Activated CD8-positive, alpha-beta memory T cell treated with anti-CD3 and anti-CD28 coated beads, Interleukin-2, amount 10 ng/mL, durations not matched to agents 7 days and 5 days (primary cell): ENCODE results near the gene SCP2. TPM values are rescaled to one million over a fixed set of nuclear protein-coding genes. Genes with fewer than 3 reads are reported as not detected.
"Not testable (repeated sequence)": the region's sequence is repeated elsewhere in the genome, so short reads cannot be mapped to it uniquely, and the experiment has no call there.

Experiments
- ATAC-seq: fragments of 150-1000 bp; cut with Tn5 transposase; one replicate; pipeline ENCODE4 v1.10.0; 2021; ENCODE audit warnings: moderate library complexity
- CTCF ChIA-PET: fragments of 350-600 bp; sonication (Branson Sonifier 250); formaldehyde crosslinking; loops from one replicate; lab custom pipeline; 2021; ENCODE audit warnings: antibody characterized with exemption; lab: Charles Lee
- DNase-seq: peaks from one replicate; pipeline ENCODE4 v3.0.0-alpha.2; 2020
- H3K27ac Mint-ChIP-seq: one replicate; pipeline ENCODE4 v1.8.0; 2021; ENCODE audit warnings: mild to moderate bottlenecking, mixed read lengths
- H3K27me3 Mint-ChIP-seq: one replicate; pipeline ENCODE4 v1.8.0; 2021; ENCODE audit warnings: mixed read lengths
- H3K36me3 Mint-ChIP-seq: one replicate; pipeline ENCODE4 v1.8.0; 2021; ENCODE audit warnings: mild to moderate bottlenecking, mixed read lengths
- H3K4me1 Mint-ChIP-seq: one replicate; pipeline ENCODE4 v1.8.0; 2021; ENCODE audit warnings: mixed read lengths
- H3K4me3 Mint-ChIP-seq: one replicate; pipeline ENCODE4 v1.8.0; 2021; ENCODE audit warnings: mild to moderate bottlenecking, moderate library complexity, mixed read lengths
- H3K9me3 Mint-ChIP-seq: one replicate; pipeline ENCODE4 v1.8.0; 2022; ENCODE audit warnings: low read depth, mixed read lengths
- total RNA-seq, 2 experiments: library from RNA; stranded (reverse); gene quantifications; one replicate each; pipeline ENCODE4 v1.2.3, GENCODE V29; 2021

SCP2 gene
- total RNA-seq, 2 experiments from 2014 or later, result 72.1 to 72.8 TPM

DNA sequence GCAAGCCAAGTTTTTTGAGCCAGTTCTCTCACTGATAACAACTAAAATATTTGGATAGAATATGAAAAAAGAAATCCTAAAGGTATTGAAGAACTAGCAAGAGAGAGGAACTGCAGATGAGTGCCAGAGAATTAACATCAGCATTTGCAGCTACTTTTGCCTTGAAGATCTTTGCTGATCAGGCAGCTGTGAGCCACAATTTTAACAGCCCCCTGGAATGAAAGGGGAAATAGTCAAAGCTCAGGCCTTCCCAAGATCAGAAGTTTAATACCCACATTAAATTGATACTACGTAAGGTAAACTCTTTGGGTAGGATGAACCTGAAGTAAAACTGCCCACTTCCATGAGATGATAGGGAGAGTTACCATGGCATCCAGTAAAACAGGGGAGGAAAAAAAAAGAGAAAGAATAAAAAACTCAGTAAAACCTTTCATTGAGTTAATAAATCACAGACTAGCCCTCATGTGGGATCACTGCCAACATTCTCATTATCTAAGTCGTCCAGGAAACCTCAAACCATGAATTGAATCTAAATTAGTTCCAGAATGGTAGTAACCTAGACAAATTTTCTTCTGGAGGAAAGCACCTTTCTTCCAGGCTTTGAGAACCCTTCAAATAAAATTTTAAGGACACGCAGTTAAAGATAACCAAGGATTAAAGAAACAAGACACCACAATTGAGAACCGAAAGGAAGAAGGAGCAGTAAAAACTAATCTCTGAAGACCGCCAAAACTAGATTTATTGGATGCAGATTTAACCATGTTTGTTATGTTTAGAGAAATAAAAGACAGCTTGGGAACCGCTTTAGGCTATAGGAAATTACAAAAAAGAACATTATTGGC lies 28.3 kb downstream of the SCP2 start:
- H3K9me3 Mint-ChIP-seq, result no peaks in the 10 kb centered on the region
- DNase-seq (no peak), ATAC-seq (no peak)
- no peaks in the 10 kb centered on the region for H3K4me1 Mint-ChIP-seq
- CTCF ChIA-PET, result no interaction called here
- H3K36me3 Mint-ChIP-seq, result peaks cover 7% of the 10 kb centered on the region
- H3K27me3 Mint-ChIP-seq, result no peaks in the 10 kb centered on the region
- no peak overlapping the region for H3K4me3 Mint-ChIP-seq
- no peak overlapping the region for H3K27ac Mint-ChIP-seq

DNA sequence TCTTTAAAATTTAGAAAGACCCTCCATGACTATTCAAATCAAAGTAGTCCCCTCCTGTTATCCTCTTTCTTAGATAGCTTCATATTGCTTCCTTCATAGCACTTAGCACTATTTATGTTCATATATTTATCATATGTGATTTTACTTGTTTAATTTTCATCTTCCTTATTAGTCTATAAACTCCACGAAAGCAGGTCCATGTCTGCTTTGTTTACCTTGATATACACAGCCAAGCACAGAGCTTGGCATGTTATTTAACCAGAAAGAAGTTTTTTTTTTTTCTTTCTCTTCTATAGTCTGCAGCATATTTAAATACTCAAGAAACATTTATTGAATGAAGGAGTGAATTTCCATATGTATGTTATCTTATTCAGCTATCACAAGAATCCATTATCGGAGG lies 36.0 kb downstream of the SCP2 start:
- H3K4me3 Mint-ChIP-seq, result no peak overlapping the region
- DNase-seq, result no peak
- peaks cover 4% of the 10 kb centered on the region for H3K36me3 Mint-ChIP-seq
- no peak for ATAC-seq
- CTCF ChIA-PET, result no interaction called here
- no peak overlapping the region for H3K27ac Mint-ChIP-seq
- no peaks in the 10 kb centered on the region for H3K9me3 Mint-ChIP-seq
- no peaks in the 10 kb centered on the region for H3K27me3 Mint-ChIP-seq
- no peaks in the 10 kb centered on the region for H3K4me1 Mint-ChIP-seq

DNA sequence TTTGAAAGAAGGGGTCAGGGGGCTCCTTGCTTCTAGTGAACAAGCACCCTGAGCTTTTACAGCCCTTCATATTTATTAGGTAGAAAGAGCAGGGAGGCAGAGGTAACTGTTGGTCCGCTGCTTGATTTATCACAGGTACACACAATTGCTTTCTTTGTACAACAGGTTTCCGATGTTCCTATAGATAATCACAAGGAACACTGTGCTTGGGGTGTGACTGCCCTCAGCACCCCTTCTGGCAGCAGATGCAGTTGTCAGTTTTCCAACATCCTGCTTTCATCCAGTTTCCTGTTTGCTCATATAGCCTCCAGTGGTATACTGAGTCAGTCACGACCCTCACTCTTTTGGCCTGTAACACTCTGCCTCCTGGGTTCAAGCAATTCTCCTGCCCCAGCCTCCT lies 40.6 kb downstream of the SCP2 start:
- ATAC-seq, result no peak
- Mint-ChIP-seq H3K9me3 (no peaks in the 10 kb centered on the region), H3K4me1 (no peaks in the 10 kb centered on the region), H3K27me3 (no peaks in the 10 kb centered on the region), H3K4me3 (no peak overlapping the region), H3K36me3 (peaks cover 2% of the 10 kb centered on the region), H3K27ac (no peak overlapping the region)
- no peak for DNase-seq
- CTCF ChIA-PET, result no interaction called here

DNA sequence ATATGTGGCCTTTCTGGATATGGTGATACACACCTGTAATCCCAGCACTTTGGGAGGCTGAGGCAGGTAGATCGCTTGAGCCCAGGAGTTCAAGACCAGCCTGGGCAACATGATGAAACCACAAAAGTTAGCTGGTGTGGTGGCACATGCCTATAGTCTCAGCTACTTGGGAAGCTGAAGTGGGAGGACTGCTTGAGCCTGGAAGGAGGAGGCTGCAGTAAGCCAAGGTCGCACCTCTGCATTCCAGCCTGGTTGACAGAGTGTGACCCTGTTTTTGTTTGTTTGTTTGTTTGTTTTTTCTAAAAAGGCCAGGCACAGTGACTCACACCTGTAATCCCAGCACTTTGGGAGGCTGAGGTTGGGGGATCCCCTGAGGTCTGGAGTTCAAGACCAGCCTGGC lies 42.2 kb downstream of the SCP2 start:
- H3K4me1 Mint-ChIP-seq, CTCF ChIA-PET, H3K27ac Mint-ChIP-seq, H3K36me3 Mint-ChIP-seq, H3K9me3 Mint-ChIP-seq, H3K4me3 Mint-ChIP-seq, H3K27me3 Mint-ChIP-seq, ATAC-seq, DNase-seq: not testable (repeated sequence)

DNA sequence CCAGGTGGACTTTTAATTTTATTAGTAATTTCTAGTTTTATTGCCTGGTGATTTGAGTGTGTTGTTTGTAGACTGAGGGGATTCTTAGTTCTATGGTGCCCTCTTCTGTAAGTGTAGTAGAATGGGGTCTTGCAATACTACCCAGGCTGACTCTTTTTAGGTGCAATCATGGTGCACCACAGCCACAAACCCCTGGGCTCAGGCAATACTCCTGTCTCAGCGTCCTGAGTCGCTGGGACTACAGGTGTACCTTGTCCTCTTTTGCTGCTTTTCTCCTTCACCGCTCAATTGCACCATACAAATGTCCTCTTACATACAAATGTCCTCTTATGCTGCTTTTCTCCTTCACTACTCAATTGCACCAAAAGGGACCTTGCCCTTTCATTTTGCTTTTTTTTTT lies 43.1 kb downstream of the SCP2 start:
- no peak overlapping the region for H3K27ac Mint-ChIP-seq
- ATAC-seq (no peak), DNase-seq (no peak)
- H3K4me1 Mint-ChIP-seq, result no peaks in the 10 kb centered on the region
- H3K4me3 Mint-ChIP-seq, result no peak overlapping the region
- no peaks in the 10 kb centered on the region for H3K9me3 Mint-ChIP-seq
- H3K36me3 Mint-ChIP-seq, result peaks cover under 1% of the 10 kb centered on the region
- CTCF ChIA-PET, result no interaction called here
- H3K27me3 Mint-ChIP-seq, result no peaks in the 10 kb centered on the region

DNA sequence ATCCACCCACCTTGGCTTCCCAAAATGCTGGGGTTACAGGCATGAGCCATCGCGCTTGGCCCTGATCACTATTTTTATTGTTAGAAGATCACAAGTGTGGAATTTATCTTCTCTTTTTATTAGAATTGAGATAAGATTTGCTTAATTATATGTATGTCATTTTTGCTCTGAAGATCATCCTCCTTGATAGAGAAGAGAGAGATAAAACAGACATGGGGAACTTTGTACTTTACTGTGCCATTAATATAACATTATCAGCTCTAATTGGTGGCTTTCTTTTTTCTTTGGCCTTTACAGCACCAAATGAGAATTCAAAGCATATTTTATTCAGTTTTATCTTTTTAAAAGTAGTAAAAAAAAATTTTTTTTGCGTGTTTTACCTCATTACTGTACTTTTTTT lies 46.8 kb downstream of the SCP2 start:
- DNase-seq, result no peak

DNA sequence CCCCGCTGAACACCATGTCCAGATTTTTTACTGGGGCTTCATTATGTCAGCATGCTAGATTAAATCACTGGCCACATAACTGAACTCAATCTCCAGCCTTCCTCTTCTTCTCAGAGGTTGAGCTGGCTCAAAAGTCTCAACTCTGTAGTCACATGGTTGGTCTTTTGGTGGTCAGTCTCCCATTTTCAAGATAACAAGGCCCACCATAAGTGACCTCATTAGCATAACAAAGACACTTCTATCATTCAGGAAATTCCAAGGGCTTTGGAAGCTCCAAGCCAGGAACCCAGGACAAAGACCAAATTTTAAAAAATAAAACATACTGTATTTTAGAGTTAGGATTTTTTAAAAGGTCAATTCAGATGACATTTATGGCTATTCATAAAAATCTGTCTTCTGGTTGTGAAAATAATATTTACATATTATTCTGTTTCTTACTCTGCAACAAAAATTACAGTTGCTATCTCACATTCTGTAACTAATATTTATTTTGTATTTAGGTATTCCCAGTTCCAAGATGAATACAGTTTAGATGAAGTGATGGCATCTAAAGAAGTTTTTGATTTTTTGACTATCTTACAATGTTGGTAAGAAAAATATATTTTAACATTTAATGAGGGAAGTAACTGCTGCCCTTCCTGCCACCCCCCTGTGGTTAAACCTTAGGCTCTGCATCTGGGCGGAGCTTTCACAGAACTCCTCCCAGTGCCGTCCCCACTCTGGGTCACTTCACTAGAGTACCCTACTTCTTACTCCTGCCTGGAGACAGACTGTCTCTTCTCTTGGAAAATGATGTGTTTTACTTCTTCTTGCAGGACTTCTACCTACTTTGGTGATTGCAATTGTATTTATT lies 49.3 kb downstream of the SCP2 start:
- Mint-ChIP-seq H3K36me3 (no peaks in the 10 kb centered on the region), H3K4me3 (no peak overlapping the region), H3K27ac (no peak overlapping the region), H3K4me1 (peaks cover 2% of the 10 kb centered on the region), H3K27me3 (no peaks in the 10 kb centered on the region), H3K9me3 (no peaks in the 10 kb centered on the region)
- CTCF ChIA-PET, result no interaction called here
- DNase-seq (no peak), ATAC-seq (no peak)

More for the DNA sequence above, 46.8 kb downstream of the SCP2 start:
- Mint-ChIP-seq H3K27ac (no peak overlapping the region), H3K36me3 (no peaks in the 10 kb centered on the region), H3K4me3 (no peak overlapping the region), H3K27me3 (no peaks in the 10 kb centered on the region), H3K4me1 (peaks cover 2% of the 10 kb centered on the region), H3K9me3 (no peaks in the 10 kb centered on the region)
- no peak for ATAC-seq
- CTCF ChIA-PET, result no interaction called here

DNA sequence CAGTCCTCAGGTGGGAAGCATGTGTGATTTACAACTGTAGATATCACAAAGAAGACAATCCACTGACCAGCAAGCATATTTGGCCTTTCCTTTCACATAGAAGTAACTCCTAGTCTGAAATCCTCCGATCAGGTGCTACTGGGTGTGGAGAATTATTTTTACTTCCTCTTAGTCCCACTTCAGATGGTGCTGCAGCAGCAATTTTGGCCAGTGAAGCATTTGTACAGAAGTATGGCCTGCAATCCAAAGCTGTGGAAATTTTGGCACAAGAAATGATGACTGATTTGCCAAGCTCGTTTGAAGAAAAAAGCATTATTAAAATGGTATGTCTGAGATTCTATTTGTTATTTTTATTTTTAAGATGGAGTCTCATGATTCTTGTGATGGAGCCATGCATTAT lies 51.0 kb downstream of the SCP2 start:
- no peaks in the 10 kb centered on the region for H3K27me3 Mint-ChIP-seq
- no peak overlapping the region for H3K27ac Mint-ChIP-seq

DNA sequence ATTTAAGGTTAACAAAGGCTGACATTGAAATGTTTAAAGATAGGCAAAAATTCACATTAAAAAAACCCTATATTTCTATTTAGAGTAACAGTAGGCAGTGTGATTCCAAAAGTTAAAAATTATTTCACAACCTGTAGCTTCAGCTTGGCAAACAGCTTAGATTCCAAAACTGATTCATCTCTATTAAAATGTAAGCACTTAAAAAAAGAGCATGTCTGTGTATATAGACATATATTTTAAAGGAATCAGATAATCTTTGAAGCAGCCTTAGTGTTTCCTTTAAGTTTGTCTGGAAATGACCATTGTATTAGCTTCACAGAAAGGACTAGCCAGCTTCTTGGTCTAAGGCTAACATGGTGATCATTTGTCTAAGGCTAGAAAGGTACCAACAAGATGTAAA lies 65.7 kb downstream of the SCP2 start:
- H3K9me3 Mint-ChIP-seq, ATAC-seq, H3K36me3 Mint-ChIP-seq, DNase-seq, H3K27ac Mint-ChIP-seq, H3K4me3 Mint-ChIP-seq, H3K4me1 Mint-ChIP-seq, H3K27me3 Mint-ChIP-seq, CTCF ChIA-PET: not testable (repeated sequence)

More for the DNA sequence above, 51.0 kb downstream of the SCP2 start:
- DNase-seq, result no peak
- Mint-ChIP-seq H3K4me1 (peaks cover 2% of the 10 kb centered on the region), H3K4me3 (no peak overlapping the region), H3K36me3 (peaks cover 8% of the 10 kb centered on the region), H3K9me3 (peaks cover 3% of the 10 kb centered on the region)
- ATAC-seq, result no peak
- CTCF ChIA-PET, result no interaction called here

DNA sequence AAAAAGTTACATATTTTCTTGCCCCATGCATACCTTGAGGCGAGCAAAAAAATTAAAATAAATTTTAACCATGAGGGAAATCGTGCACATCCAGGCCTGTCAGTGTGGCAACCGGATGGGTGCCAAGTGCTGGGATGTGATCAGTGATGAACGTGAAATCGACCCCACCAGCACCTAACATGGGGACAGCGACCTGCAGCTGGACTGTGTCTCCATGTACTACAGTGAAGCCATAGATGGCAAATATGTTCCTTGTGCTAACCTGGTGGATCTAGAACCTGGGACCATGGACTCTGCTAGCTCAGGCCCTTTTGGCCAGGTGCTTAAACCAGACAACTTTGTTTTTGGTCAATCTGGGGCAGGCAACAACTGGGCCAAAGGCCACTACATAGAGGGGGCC lies 67.6 kb downstream of the SCP2 start:
- ATAC-seq (no peak), DNase-seq (no peak)
- CTCF ChIA-PET, result no interaction called here
- H3K9me3 Mint-ChIP-seq, result no peaks in the 10 kb centered on the region
- H3K27me3 Mint-ChIP-seq, result no peaks in the 10 kb centered on the region
- H3K27ac Mint-ChIP-seq, result no peak overlapping the region
- no peaks in the 10 kb centered on the region for H3K36me3 Mint-ChIP-seq
- H3K4me1 Mint-ChIP-seq, result no peaks in the 10 kb centered on the region
- H3K4me3 Mint-ChIP-seq, result no peak overlapping the region

DNA sequence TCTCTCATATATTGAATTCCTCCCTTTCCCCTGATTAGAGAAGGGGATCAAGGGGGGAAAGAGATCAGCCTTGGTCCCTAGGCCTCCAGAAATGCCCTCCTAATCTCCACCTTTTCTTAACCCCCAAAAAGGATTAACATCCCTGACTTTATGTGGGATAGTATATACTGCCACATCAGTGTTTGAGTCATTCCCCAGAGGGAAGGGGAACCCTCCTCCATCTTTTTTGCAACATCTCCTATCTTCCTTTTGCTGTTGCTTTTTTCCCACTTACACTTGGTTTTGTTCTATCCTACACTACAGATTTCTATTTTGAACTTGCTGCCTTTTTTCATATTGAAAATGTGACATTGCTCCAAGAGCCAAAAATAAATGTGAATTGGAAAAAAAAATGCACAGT lies 69.6 kb downstream of the SCP2 start:
- Mint-ChIP-seq H3K4me3 (no peak overlapping the region), H3K36me3 (no peaks in the 10 kb centered on the region), H3K4me1 (no peaks in the 10 kb centered on the region), H3K27me3 (no peaks in the 10 kb centered on the region), H3K27ac (no peak overlapping the region), H3K9me3 (no peaks in the 10 kb centered on the region)
- DNase-seq, result no peak
- CTCF ChIA-PET, result no interaction called here
- ATAC-seq, result no peak

DNA sequence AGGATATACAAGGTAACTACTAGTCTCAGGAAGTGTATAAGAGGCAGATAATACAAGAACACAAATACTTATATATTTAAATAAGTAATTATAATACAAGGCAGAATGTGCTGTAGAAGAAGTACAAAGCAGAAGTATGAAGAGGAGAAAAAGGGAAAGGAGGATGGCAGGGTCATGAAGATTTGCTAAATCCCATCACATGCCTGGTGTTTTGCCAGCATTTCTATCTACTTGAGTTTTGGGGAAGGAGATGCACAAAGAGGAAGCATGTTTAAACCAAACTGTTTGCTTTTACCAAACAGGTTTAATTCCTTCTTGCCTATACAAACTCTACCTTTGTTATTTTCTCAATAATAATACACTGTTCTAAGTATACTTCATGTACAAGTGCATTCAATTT lies 74.1 kb downstream of the SCP2 start:
- peaks cover 9% of the 10 kb centered on the region for H3K36me3 Mint-ChIP-seq
- H3K9me3 Mint-ChIP-seq, result no peaks in the 10 kb centered on the region
- CTCF ChIA-PET, result no interaction called here
- no peaks in the 10 kb centered on the region for H3K27me3 Mint-ChIP-seq
- ATAC-seq (no peak), DNase-seq (no peak)
- no peaks in the 10 kb centered on the region for H3K4me1 Mint-ChIP-seq
- no peak overlapping the region for H3K4me3 Mint-ChIP-seq
- no peak overlapping the region for H3K27ac Mint-ChIP-seq

DNA sequence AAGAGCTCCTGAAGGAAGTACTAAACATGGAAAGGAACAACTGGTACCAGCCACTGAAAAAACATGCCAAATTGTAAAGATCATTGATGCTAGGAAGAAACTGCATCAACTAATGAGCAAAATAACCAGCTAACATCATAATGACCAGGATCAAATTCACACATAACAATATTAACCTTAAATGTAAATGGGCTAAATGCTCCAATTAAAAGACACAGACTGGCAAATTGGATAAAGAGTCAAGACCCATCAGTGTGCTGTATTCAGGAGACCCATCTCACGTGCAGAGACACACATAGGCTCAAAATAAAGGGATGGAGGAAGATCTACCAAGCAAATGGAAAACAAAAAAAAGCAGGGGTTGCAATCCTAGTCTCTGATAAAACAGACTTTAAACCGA lies 79.5 kb downstream of the SCP2 start:
- ATAC-seq, CTCF ChIA-PET, H3K27ac Mint-ChIP-seq, H3K9me3 Mint-ChIP-seq, H3K36me3 Mint-ChIP-seq, DNase-seq, H3K4me3 Mint-ChIP-seq, H3K4me1 Mint-ChIP-seq, H3K27me3 Mint-ChIP-seq: not testable (repeated sequence)

DNA sequence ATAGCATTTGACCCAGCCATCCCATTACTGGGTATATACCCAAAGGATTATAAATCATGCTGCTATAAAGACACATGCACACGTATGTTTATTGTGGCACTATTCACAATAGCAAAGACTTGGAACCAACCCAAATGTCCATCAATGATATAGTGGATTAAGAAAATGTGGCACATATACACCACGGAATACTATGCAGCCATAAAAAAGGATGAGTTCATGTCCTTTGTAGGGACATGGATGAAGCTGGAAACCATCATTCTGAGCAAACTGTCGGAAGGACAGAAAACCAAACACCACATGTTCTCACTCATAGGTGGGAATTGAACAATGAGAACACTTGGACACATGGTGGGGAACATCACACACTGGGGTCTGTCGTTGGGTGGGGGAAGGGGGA lies 83.2 kb downstream of the SCP2 start:
- H3K4me3 Mint-ChIP-seq, H3K27me3 Mint-ChIP-seq, DNase-seq, H3K27ac Mint-ChIP-seq, H3K4me1 Mint-ChIP-seq, ATAC-seq, CTCF ChIA-PET, H3K36me3 Mint-ChIP-seq, H3K9me3 Mint-ChIP-seq: not testable (repeated sequence)
